GM08714 (cell line): ENCODE data around the gene PPP4C.

Experiments used
- H3K4me3 ChIP-seq: fragments of 200-500 bp; sonication (Bioruptor generic); 2 replicates; pipeline ENCODE4 v1.5.1; 2014; ENCODE audit warnings: mild to moderate bottlenecking, low read length, inconsistent platforms
- ZNF274 ChIP-seq: IDR thresholded peaks from 2 replicates; pipeline ENCODE4 v1.6.1; 2012; ENCODE audit warnings: mild to moderate bottlenecking, low read depth, low read length

The PPP4C gene

DNA sequence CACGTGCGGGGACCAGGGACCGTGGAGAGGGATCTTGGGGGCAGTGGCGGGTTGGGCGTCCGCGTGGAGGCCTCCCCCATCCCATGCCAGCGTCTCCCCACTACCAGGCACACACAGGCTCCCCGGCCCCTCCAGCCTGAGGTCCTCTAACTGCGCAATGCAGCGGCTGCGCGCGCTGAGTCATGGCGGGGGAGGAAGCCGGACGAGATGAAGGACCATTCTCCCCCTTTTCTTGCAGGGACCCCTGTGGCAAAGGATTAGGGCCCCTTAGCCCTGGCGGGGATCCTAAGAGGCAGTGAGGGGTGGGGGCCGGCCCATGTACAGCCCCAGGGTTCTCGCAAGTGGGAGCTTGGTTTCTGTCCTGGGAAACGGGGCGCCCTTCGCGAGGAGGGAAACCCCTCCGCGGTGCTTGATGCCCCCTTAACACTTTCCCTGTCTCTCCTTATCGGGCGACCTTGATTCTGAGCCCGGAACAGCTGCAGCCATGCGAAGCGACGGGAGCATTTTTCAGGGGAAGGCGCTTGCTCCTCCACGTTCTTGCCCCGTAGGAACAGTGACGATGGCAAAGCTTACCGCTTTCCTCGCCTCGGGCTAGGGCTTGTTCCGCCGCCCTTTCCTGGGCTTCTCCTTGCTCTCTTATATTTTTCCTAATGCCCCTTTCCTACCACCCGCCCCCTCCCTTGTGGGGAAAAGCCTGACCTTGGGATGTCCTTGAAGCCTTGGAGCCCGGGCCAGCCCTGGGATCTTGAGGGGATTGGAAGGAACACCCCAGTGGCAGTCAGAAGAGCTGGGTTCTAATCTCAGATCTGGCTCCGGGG, 9.6 kb upstream of the PPP4C start:
- TF ChIP-seq ZNF274, result no peak
- peak overlapping the region; percentile 74 for H3K4me3 ChIP-seq

DNA sequence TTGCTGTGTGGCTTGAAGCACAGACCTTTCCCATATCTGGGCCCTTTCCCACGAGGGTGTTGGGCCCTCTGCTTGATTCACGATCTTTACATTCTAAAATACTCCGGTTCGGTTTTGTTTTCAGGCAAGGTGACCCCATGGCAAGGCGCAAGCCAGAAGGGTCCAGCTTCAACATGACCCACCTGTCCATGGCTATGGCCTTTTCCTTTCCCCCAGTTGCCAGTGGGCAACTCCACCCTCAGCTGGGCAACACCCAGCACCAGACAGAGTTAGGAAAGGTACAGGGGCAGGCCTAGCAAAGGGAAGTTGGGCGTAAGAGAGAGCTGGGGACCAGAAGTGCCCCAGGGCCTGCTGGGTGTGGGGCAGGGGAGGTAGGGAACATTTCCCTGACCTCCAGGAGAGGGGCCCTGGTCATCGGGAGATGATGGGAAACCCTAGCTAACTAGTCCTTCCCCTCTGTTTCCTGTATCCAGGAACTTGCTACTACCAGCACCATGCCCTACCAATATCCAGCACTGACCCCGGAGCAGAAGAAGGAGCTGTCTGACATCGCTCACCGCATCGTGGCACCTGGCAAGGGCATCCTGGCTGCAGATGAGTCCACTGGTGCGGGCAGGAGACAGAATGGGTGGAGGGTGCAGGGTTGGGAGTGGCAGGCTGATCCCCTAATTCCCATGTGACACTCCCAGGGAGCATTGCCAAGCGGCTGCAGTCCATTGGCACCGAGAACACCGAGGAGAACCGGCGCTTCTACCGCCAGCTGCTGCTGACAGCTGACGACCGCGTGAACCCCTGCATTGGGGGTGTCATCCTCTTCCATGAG, 8.8 kb upstream of the PPP4C start:
- no peak for TF ChIP-seq ZNF274

DNA sequence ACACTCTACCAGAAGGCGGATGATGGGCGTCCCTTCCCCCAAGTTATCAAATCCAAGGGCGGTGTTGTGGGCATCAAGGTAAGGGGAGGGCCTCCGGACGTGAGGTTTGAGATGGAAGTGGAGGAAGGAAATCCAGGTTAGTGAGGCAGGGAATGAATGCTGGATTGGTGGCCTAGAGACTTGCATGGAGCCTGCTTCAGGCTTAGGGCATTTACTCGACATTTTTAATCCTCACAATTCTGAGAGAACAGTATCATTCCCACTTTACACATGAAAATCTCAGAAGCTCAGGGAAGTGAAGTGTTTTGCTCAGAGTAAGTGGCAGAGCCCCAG, 8.2 kb upstream of the PPP4C start:
- TF ChIP-seq ZNF274, result no peak
- no peak overlapping the region; the same call in 1 of the 2 replicates for H3K4me3 ChIP-seq

More for the DNA sequence above, 8.8 kb upstream of the PPP4C start:
- H3K4me3 ChIP-seq, result peak overlapping the region; percentile 74

DNA sequence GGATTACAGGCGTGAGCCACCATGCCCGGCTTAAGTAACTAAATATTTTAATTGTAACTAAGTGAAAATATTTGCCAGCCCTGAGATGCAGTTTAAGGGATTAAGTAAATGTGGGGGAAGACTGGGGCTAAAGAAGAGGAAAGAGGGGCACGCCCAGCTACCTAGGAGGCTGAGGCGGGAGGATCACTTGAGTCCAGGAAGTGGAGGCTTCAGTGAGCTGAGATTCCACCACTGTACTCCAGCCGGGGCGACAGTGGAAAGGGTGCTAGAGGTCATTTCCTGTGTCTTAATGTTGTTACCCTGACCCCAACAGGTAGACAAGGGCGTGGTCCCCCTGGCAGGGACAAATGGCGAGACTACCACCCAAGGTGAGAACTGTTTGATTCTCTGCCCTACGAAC, 7.5 kb upstream of the PPP4C start:
- H3K4me3 ChIP-seq, result no peak overlapping the region
- no peak for TF ChIP-seq ZNF274

DNA sequence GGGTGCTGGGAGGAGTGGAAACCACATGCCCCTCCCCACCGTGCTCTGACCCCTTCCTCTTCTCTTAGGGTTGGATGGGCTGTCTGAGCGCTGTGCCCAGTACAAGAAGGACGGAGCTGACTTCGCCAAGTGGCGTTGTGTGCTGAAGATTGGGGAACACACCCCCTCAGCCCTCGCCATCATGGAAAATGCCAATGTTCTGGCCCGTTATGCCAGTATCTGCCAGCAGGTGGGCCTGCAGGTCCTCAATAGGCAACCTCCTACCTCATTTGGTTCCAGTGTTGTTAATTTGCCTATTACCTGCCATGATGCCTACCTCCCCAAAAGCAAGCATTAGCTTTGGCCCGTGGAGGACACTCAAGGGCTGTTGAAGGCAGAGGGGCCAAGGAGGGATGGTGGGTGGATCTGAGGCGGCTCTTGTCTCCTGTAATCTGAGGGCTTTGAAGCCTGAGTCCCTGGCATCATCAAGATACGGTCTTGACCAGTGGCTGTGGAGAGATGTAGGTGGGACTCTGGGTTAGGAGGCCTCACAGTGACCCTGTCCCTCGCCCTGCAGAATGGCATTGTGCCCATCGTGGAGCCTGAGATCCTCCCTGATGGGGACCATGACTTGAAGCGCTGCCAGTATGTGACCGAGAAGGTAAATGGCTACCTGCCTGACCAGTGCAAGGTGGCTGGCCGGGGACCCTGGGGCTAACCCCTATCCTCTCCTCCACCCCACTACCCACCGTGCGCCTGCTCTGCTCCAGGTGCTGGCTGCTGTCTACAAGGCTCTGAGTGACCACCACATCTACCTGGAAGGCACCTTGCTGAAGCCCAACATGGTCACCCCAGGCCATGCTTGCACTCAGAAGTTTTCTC, 6.8 kb upstream of the PPP4C start:
- no peak for TF ChIP-seq ZNF274
- H3K4me3 ChIP-seq, result no peak overlapping the region

DNA sequence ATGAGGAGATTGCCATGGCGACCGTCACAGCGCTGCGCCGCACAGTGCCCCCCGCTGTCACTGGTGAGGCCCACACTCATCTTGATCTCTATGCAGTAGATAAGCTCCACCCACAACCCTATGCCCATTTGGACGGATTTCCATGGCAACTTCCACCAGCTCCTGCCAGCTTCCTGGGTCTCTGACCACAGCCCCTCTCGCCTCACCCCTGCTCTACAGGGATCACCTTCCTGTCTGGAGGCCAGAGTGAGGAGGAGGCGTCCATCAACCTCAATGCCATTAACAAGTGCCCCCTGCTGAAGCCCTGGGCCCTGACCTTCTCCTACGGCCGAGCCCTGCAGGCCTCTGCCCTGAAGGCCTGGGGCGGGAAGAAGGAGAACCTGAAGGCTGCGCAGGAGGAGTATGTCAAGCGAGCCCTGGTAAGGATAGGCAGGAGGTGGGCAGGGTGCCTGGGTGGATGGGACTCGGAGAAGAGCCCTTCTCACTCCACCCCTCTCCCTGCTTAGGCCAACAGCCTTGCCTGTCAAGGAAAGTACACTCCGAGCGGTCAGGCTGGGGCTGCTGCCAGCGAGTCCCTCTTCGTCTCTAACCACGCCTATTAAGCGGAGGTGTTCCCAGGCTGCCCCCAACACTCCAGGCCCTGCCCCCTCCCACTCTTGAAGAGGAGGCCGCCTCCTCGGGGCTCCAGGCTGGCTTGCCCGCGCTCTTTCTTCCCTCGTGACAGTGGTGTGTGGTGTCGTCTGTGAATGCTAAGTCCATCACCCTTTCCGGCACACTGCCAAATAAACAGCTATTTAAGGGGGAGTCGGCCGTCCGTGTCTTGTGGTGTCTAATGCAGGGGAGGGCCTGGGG, 6.0 kb upstream of the PPP4C start:
- no peak for TF ChIP-seq ZNF274

DNA sequence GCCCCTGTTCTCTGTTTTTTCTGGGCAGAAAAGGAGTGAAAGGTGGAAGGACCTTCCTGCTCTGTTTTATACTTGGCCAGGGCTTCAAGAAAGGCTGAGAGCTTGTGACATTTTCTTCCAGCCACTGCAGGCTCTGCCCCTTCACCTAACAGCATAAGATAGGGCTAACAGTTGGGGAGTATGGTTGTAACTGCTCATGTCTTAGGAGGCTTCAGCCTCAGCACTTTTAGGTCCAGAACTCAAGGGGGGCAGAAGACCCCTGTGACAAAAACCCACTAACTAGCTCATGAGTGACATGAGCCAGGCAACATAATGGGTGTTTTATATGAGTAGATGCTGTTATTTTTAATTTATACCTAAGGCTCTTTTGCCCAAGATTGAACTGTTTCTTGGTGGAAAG, 5.3 kb upstream of the PPP4C start:
- H3K4me3 ChIP-seq, result no peak overlapping the region
- no peak for TF ChIP-seq ZNF274

More for the DNA sequence above, 6.0 kb upstream of the PPP4C start:
- no peak overlapping the region for H3K4me3 ChIP-seq

DNA sequence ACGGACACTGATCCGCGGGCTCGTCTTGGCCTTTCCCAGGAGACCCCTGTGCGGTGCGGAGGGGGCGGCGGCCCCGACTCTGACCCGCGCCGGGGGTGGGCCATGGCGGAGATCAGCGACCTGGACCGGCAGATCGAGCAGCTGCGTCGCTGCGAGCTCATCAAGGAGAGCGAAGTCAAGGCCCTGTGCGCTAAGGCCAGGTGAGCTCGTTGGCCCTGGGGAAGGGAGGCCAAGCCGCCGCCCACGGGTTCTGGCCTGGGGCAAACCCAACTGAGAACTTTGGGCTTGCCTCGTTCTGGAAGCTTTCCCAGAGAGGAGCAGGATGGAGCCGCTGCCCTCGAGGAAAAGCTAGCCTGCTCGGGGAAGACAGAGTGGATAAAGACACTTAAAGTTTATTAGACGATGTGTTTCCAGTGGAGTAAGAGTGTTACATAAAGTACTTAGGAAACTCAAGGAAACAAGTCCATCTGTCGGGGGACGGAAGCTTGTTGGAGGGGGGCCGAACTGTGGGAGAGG, 540 bp downstream of the PPP4C start:
- no peak for TF ChIP-seq ZNF274
- H3K4me3 ChIP-seq, result peak overlapping the region; percentile 80

DNA sequence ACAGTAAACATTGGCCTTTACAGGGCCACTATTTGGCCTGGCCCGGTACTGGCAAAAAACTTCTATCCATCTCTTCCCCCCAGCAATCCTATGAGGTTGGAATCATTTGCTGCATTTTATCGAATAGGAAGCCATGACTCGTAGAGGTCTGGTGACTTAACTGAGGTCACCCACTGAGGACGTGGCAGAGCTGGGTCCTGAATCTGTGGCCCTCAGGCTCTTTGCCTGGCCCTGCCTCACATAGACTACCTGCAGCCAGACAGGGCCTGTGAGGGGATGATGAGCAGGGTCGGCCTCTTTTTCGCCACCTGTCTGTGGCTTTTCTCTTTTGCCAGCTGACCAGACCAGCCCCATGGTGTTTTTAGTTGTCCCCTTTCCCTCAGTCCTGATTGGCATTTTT, 1.9 kb downstream of the PPP4C start:
- TF ChIP-seq ZNF274, result no peak
- no peak overlapping the region for H3K4me3 ChIP-seq

DNA sequence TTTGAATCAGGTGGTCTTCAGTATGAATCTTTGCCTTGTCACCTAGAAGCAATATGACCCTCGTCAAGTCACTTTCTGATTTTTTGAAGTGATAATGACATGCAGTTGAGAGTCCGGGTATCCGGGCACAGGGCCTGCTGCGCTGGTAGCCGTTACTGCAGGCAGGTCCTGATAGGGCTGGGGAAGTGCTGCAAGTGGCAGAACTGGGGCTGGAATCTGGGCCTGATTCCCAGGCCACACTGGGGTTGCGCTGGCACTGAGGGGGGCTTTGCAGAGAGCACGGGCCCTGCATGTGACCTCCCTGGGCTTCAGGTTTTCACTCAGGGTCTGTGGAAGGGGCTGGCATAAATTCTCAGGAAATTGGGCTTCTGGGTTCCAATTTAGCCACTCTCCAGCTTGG, 3.0 kb downstream of the PPP4C start:
- no peak for TF ChIP-seq ZNF274

DNA sequence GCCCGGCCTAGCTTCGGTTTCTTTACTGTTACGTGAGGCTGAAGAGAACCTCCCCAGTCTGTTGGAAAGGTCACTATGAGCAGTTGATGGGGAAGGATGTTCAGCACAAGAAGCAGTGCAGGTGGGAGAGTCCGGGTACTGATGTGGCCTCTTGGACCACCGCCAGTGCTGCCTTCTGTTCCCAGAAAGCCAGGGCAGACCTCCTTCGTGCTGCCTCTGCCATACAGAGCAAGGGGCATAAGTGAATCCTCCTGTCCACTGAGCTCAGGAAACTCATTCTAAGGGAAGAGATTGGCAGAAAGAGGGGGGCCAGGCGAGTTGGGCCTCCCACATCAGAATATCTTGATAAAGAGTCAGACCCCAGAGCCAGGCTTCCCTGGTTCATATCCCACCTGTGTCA, 3.7 kb downstream of the PPP4C start:
- no peak for TF ChIP-seq ZNF274

More for the DNA sequence above, 3.0 kb downstream of the PPP4C start:
- H3K4me3 ChIP-seq, result no peak overlapping the region

DNA sequence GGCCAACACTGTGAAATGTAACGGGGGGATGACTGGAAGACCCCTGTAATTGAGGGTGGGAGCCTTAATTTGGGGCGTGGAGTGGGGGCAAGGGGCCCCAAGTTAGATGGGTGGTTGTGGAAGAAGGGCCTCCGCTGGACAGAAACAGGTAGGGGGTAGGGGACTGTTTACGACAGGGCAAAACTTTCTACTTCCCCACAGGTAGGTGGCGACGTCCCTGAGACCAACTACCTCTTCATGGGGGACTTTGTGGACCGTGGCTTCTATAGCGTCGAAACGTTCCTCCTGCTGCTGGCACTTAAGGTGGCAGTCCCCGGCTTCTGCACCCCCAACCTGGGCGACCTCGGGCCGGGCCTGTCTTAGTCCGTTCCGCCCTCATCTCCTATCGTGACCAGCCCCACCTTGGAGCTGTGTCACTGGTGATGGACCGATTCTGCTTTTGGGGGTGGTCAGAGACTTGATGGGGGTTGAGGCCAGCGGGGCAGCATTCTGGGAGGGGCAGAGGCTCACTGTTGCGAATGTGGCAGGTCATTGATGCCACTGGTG, 6.8 kb downstream of the PPP4C start:
- TF ChIP-seq ZNF274, result no peak
- H3K4me3 ChIP-seq, result no peak overlapping the region

More for the DNA sequence above, 3.7 kb downstream of the PPP4C start:
- H3K4me3 ChIP-seq, result no peak overlapping the region
